Right atrium auricular region (tissue), 2 donors: Measurements from ENCODE around the gene NRCAM. TPM values are rescaled to one million over a fixed set of nuclear protein-coding genes. Genes with fewer than 3 reads are reported as not detected.

Experiments used
- DNase-seq: peaks from one replicate; pipeline ENCODE4 v3.0.0-alpha.2; 2019; ENCODE audit warnings: low spot score
- H3K27ac ChIP-seq, 2 donors: fragments of 200-600 bp; sonication (generic); 1 replicate in 1 of 2; 2 replicates in 1 of 2; pipeline ENCODE4 v1.5.1; 2016 to 2019
- H3K27me3 ChIP-seq, 2 donors: fragments of 200-600 bp; sonication (generic); one replicate each; pipeline versions ENCODE4 v1.5.1 to v1.6.0; 2017 to 2019
- H3K36me3 ChIP-seq: fragments of 200-600 bp; sonication (generic); one replicate; pipeline ENCODE4 v1.5.1; 2016
- H3K4me1 ChIP-seq, 2 donors: fragments of 200-600 bp; sonication (generic); one replicate each; pipeline versions ENCODE4 v1.5.1 to v1.6.0; 2017 to 2019
- H3K4me3 ChIP-seq, 2 donors: fragments of 200-600 bp; sonication (generic); 1 replicate in 1 of 2; 2 replicates in 1 of 2; pipeline ENCODE4 v1.5.1; 2017 to 2019; ENCODE audit warnings: mild to moderate bottlenecking in 1 of 2, moderate library complexity in 1 of 2
- H3K9me3 ChIP-seq, 2 donors: fragments of 200-600 bp; sonication (generic); one replicate each; pipeline ENCODE4 v1.5.1; 2019
- total RNA-seq, 2 donors: library from RNA; depleted of rRNA; stranded (reverse); fragments of >200 nt; gene quantifications; one replicate each; pipeline ENCODE4 v1.1.0, GENCODE V29; 2016
- TF ChIP-seq, protein P1 (sequence below), 2 donors: fragments of 200-600 bp; sonication (generic); IDR thresholded peaks; one replicate each; pipeline ENCODE4 v1.5.1; 2019; ENCODE audit warnings: antibody characterized with exemption in 2 of 2

The NRCAM gene
- total RNA-seq, 2 donors from 2014 or later = 0.63 to 0.93 TPM

DNA sequence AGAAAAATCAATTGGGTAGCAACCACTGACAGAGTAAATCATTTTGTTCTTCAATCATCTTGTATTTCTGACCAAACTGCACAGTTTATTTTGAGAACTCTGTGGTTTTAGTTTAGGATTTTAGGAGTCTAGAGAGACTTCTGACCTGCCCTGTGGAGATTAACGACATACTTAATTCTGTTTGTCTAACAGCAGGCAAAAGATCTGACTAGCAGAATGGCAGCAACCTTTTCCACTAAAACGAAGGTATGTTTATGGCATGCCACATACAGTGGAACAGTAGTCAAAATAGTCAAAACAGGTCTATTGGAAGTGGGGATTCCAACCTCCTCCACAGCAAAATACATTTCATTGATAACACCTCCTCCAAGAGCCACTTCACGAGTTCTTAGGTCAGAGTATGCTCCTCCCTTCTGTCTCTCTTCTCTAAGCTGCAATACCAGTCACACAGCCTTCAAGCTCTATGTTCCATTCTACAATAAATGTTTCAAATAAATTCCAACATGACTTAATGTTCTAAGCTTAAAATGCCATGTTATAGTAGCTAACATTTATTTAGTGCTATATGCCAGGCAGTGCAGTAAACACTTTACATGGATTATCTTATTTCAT is 34.4 kb downstream of the NRCAM start:
- TF ChIP-seq, protein P1, sequence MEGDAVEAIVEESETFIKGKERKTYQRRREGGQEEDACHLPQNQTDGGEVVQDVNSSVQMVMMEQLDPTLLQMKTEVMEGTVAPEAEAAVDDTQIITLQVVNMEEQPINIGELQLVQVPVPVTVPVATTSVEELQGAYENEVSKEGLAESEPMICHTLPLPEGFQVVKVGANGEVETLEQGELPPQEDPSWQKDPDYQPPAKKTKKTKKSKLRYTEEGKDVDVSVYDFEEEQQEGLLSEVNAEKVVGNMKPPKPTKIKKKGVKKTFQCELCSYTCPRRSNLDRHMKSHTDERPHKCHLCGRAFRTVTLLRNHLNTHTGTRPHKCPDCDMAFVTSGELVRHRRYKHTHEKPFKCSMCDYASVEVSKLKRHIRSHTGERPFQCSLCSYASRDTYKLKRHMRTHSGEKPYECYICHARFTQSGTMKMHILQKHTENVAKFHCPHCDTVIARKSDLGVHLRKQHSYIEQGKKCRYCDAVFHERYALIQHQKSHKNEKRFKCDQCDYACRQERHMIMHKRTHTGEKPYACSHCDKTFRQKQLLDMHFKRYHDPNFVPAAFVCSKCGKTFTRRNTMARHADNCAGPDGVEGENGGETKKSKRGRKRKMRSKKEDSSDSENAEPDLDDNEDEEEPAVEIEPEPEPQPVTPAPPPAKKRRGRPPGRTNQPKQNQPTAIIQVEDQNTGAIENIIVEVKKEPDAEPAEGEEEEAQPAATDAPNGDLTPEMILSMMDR (IDR thresholded peaks at IDR 0.05) = no peak
- Histone ChIP-seq H3K27me3 (no peaks in the 10 kb centered on the region), H3K4me1 (no peaks in the 10 kb centered on the region), H3K4me3 (no peak overlapping the region), H3K27ac (no peak overlapping the region), H3K36me3 (no peaks in the 10 kb centered on the region), H3K9me3 (no peaks in the 10 kb centered on the region)
- no peak for DNase-seq

DNA sequence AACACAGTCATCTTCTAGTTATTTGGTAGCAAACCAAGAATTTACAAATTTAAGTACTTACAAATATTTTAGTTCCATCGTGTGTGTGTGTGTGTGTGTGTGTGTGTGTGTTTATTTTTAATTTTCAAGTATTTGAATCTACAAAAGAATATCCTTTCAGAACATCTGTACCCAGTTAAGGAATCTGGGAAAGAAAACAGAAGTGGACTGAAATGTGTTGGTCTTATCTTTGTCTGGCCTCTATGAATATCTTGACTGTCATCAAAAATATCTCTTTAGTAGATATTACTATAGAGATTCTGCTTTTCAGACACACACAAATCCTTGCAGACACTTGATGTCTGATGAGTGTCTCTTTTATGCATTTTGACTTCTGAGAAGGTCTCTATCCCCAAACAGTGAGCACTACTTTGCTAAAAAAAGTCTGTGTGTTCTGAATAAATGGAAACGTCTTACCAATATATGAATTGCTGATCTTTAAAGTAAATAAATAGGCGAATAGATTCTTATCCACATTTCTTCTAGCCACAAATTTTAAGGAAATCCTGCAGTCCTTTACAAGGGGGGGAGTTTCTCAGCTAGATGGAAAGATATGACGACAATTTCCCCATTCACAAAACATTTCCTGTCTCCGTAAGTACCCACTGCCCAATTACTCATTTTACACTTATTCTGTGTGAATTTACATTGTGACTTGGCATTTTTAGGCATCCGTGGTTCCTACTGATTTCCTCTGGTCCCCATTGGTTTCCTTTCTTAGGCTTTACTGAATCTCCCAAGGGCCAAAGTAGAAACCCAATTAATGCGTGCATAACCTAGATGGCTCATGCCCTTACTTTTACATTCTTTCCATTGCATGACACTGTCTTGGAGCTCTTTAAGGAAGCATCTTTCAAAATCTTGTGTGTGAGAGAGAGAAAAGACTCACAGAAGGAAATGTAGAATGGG is 36.0 kb downstream of the NRCAM start:
- Histone ChIP-seq H3K36me3 (no peaks in the 10 kb centered on the region), H3K4me3 (no peak overlapping the region), H3K27me3 (no peaks in the 10 kb centered on the region), H3K9me3 (no peaks in the 10 kb centered on the region), H3K4me1 (no peaks in the 10 kb centered on the region), H3K27ac (no peak overlapping the region)
- TF ChIP-seq, protein P1 (IDR thresholded peaks at IDR 0.05) = no peak
- DNase-seq = no peak

DNA sequence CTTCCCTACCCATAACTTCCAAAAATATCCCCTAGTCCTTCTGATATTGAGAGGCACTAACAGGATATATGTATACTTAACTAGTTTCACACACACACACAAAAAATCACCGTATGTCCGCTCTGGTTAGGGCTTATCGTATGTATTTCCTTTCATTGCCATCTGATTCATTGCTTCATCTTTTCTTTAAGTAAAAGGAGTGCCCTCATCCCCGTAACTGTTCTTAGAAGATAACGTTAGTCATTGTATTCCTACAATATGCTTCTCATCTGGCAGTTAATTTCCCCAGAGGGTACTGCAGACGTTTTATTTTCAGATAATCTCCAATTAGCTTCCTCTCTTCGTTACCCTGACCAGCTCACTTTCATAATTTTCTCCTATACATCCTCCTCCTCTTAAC is 37.3 kb downstream of the NRCAM start:
- TF ChIP-seq, protein P1 (IDR thresholded peaks at IDR 0.05) = no peak

DNA sequence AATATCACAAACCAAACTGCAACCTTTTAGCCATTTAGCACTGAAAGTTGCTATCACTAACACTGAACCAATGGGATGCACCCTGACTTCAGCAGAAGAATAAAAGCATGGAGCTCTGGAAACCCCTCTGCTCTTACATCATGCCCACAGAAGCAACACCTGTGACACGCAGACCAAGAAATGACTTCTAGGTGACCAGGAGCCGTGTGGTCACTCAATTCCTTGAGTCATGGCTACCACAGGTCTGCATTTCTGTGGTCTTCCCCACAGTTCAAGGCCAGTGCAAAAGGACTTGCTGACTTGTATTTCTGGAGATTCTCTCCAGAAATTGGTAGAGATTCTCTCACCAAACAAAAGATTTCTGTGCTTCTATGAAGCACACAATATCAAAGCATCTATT is 38.3 kb downstream of the NRCAM start:
- H3K27ac ChIP-seq = no peak overlapping the region
- TF ChIP-seq, protein P1 (IDR thresholded peaks at IDR 0.05) = no peak
- H3K4me3 ChIP-seq = no peak overlapping the region
- H3K4me1 ChIP-seq = no peaks in the 10 kb centered on the region
- no peaks in the 10 kb centered on the region for H3K9me3 ChIP-seq
- no peak for DNase-seq
- H3K27me3 ChIP-seq = no peaks in the 10 kb centered on the region
- H3K36me3 ChIP-seq = no peaks in the 10 kb centered on the region

More for the DNA sequence above, 37.3 kb downstream of the NRCAM start:
- H3K9me3 ChIP-seq = no peaks in the 10 kb centered on the region
- H3K4me1 ChIP-seq = no peaks in the 10 kb centered on the region
- H3K27me3 ChIP-seq = no peaks in the 10 kb centered on the region
- DNase-seq = no peak
- H3K36me3 ChIP-seq = no peaks in the 10 kb centered on the region
- H3K27ac ChIP-seq = no peak overlapping the region
- no peak overlapping the region for H3K4me3 ChIP-seq

DNA sequence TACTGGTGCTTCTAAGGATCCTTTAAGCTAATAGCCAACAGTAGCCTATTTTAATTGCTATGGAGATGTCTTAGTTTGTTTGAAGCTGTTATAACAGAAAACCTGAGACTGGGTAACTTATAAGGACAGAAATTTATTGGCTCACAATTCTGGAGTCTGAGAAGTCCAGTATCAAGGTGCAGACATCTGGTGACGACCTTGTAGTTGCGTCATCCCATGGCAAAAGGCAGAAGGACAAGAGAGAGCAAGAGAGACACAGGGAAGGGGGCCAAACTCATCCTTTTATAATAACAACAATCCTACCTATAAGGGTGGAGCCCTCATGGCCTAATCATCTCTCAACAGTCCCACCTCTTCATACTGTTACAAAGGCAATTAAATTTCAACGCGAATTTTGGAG is 39.1 kb downstream of the NRCAM start:
- no peaks in the 10 kb centered on the region for H3K4me1 ChIP-seq
- H3K27ac ChIP-seq = no peak overlapping the region
- H3K4me3 ChIP-seq = no peak overlapping the region
- no peaks in the 10 kb centered on the region for H3K27me3 ChIP-seq
- no peaks in the 10 kb centered on the region for H3K9me3 ChIP-seq
- H3K36me3 ChIP-seq = no peaks in the 10 kb centered on the region
- TF ChIP-seq, protein P1 (IDR thresholded peaks at IDR 0.05) = no peak
- no peak for DNase-seq
